ES-I3 (cell line): ENCODE data around the gene CANX.
A peak's percentile ranks its signal among the peaks of the same experiment; 100 is the strongest.

Source experiments
- H3K36me3 ChIP-seq: 2 replicates; pipeline ENCODE4 v1.6.1; 2013; ENCODE audit warnings: mild to moderate bottlenecking, low read length, control low read depth, moderate library complexity; ENCODE audit not compliant: insufficient read depth
- H3K4me1 ChIP-seq: 2 replicates; pipeline ENCODE4 v1.6.1; 2013; ENCODE audit warnings: mild to moderate bottlenecking, control low read depth, low read length; ENCODE audit not compliant: insufficient read depth
- H3K9ac ChIP-seq: 2 replicates; pipeline ENCODE4 v1.6.1; 2013; ENCODE audit warnings: low read depth, mild to moderate bottlenecking, low read length, moderate library complexity
- H3K9me3 ChIP-seq: 2 replicates; pipeline ENCODE4 v1.6.1; 2013; ENCODE audit warnings: mild to moderate bottlenecking, low read length, moderate library complexity; ENCODE audit not compliant: control insufficient read depth, insufficient read depth

Gene CANX

GRCh38 chr5:179755022-179755421, 56.3 kb downstream of the CANX start:
- no peaks in the 10 kb centered on the region; the same call in 1 of the 2 replicates for H3K36me3 ChIP-seq
- no peaks in the 10 kb centered on the region for H3K9me3 ChIP-seq
- peaks cover 19% of the 10 kb centered on the region for H3K4me1 ChIP-seq
- H3K9ac ChIP-seq = no peak overlapping the region

- Histone ChIP-seq H3K9me3 (no peaks in the 10 kb centered on the region), H3K9ac (no peak overlapping the region), H3K4me1 (peaks cover 42% of the 10 kb centered on the region), H3K36me3 (no peaks in the 10 kb centered on the region; the same call in 1 of the 2 replicates)
Observed at GRCh38 chr5:179758955-179759354, 60.2 kb downstream of the CANX start.

- H3K4me1 ChIP-seq = peaks cover 37% of the 10 kb centered on the region
- no peak overlapping the region for H3K9ac ChIP-seq
- no peaks in the 10 kb centered on the region for H3K9me3 ChIP-seq
- H3K36me3 ChIP-seq = no peaks in the 10 kb centered on the region; the same call in 1 of the 2 replicates
Observed at GRCh38 chr5:179759581-179760551, 61.1 kb downstream of the CANX start.

- Histone ChIP-seq H3K9ac (no peak overlapping the region), H3K4me1 (peaks cover 49% of the 10 kb centered on the region), H3K36me3 (no peaks in the 10 kb centered on the region; the same call in 1 of the 2 replicates), H3K9me3 (no peaks in the 10 kb centered on the region)
Observed at GRCh38 chr5:179762079-179762780, 63.5 kb downstream of the CANX start.

- H3K9ac ChIP-seq = no peak overlapping the region
- H3K36me3 ChIP-seq = no peaks in the 10 kb centered on the region; the same call in 1 of the 2 replicates
- no peaks in the 10 kb centered on the region for H3K9me3 ChIP-seq
- H3K4me1 ChIP-seq = peaks cover 49% of the 10 kb centered on the region
Observed at GRCh38 chr5:179762781-179763176, 64.0 kb downstream of the CANX start.

- Histone ChIP-seq H3K9me3 (no peaks in the 10 kb centered on the region), H3K9ac (peak overlapping the region; percentile 9; the same call in 1 of the 2 replicates)
Observed at GRCh38 chr5:179763215-179763945, 64.6 kb downstream of the CANX start.

GRCh38 chr5:179764056-179764455, 65.3 kb downstream of the CANX start:
- Histone ChIP-seq H3K4me1 (peaks cover 49% of the 10 kb centered on the region), H3K9me3 (no peaks in the 10 kb centered on the region), H3K36me3 (peaks cover 2% of the 10 kb centered on the region; the same call in 1 of the 2 replicates), H3K9ac (no peak overlapping the region)

More at GRCh38 chr5:179763215-179763945, 64.6 kb downstream of the CANX start:
- Histone ChIP-seq H3K4me1 (peaks cover 49% of the 10 kb centered on the region), H3K36me3 (no peaks in the 10 kb centered on the region; the same call in 1 of the 2 replicates)

- no peaks in the 10 kb centered on the region for H3K9me3 ChIP-seq
- peaks cover 7% of the 10 kb centered on the region for H3K36me3 ChIP-seq
- peaks cover 42% of the 10 kb centered on the region for H3K4me1 ChIP-seq
- no peak overlapping the region for H3K9ac ChIP-seq
Observed at GRCh38 chr5:179765400-179765799, 66.6 kb downstream of the CANX start.

- Histone ChIP-seq H3K9me3 (no peaks in the 10 kb centered on the region), H3K4me1 (peaks cover 42% of the 10 kb centered on the region), H3K9ac (no peak overlapping the region), H3K36me3 (peaks cover 9% of the 10 kb centered on the region)
Observed at GRCh38 chr5:179766021-179766725, 67.4 kb downstream of the CANX start.

- Histone ChIP-seq H3K36me3 (peaks cover 14% of the 10 kb centered on the region), H3K9me3 (no peaks in the 10 kb centered on the region), H3K4me1 (peaks cover 39% of the 10 kb centered on the region), H3K9ac (no peak overlapping the region)
Observed at GRCh38 chr5:179766726-179767455, 68.1 kb downstream of the CANX start.

- Histone ChIP-seq H3K36me3 (peaks cover 15% of the 10 kb centered on the region), H3K4me1 (peaks cover 32% of the 10 kb centered on the region), H3K9me3 (no peaks in the 10 kb centered on the region), H3K9ac (no peak overlapping the region)
Observed at GRCh38 chr5:179767496-179768100, 68.8 kb downstream of the CANX start.

- Histone ChIP-seq H3K36me3 (peaks cover 15% of the 10 kb centered on the region), H3K9ac (no peak overlapping the region), H3K4me1 (peaks cover 25% of the 10 kb centered on the region), H3K9me3 (no peaks in the 10 kb centered on the region)
Observed at GRCh38 chr5:179768326-179769085, 69.7 kb downstream of the CANX start.
